RPMI8226 (cell line): ENCODE data around the gene DSPP.
"Not testable (repeated sequence)": the region's sequence is repeated elsewhere in the genome, so short reads cannot be mapped to it uniquely, and the experiment has no call there.

ENCODE experiments used
- DNase-seq: peaks from one replicate; pipeline ENCODE4 v3.0.0-alpha.2; 2015

DSPP gene

GRCh38 chr4:87608229-87608628, at the start of gene DSPP:
TSS of gene DSPP (plus strand) at chr4:87608529. CDS start at chr4:87610909, 2,380 bp downstream.
- DNase-seq = no peak

- peak; percentile 29 for DNase-seq
These were observed 49.1 kb upstream of the DSPP start for GRCh38 chr4:87559090-87559837.

GRCh38 chr4:87560802-87561201, 47.5 kb upstream of the DSPP start:
- no peak for DNase-seq

- no peak for DNase-seq
These were observed 42.6 kb upstream of the DSPP start for GRCh38 chr4:87565746-87566145.

DNA sequence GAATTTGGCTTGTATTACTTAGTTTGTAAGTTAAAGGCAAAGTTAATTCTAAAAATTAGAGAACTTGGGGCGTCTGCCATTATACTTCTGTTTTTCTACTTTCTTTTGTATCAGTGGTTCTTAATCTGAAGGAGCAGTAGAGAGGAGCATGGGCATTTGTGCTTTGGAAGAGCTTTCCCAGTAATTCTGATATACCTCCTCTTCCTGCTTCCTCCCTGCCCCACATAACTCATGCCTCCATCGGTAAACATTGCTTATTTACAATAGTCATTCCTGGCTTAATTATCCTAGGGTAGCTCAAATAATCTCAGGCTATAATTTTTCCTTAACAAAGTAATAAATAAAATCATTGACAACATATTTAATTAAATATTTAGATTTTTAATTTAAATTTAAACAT, 42.1 kb upstream of the DSPP start:
- DNase-seq = no peak

GRCh38 chr4:87567191-87567590, 41.1 kb upstream of the DSPP start:
- DNase-seq = no peak

- no peak for DNase-seq
These were observed 38.0 kb upstream of the DSPP start for GRCh38 chr4:87570290-87570805.

- not testable (repeated sequence) for DNase-seq
These were observed 34.0 kb upstream of the DSPP start for GRCh38 chr4:87574376-87574775.

DNA sequence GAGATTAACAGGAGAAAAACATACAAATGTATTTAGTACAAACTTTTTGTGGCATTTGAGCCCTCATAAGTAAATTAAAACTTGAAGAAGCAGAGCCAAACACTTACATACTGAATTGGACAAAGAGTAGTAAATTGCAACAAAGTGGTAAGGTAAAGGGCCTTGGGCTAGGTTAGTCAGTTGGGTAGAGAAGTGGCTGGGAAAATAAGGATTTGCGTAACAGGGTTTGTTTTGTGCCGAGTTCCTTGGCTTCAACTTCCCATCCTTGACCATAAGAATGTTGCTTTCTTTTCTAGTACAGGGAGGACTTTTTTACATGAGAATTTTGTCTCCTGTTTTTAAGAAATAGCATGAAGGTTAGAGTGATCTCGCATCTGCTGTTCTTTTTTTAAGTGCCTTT, 33.3 kb upstream of the DSPP start:
- DNase-seq = no peak

- no peak for DNase-seq
These were observed 32.9 kb upstream of the DSPP start for GRCh38 chr4:87575408-87575807.

- no peak for DNase-seq
These were observed 32.3 kb upstream of the DSPP start for GRCh38 chr4:87575983-87576382.

DNA sequence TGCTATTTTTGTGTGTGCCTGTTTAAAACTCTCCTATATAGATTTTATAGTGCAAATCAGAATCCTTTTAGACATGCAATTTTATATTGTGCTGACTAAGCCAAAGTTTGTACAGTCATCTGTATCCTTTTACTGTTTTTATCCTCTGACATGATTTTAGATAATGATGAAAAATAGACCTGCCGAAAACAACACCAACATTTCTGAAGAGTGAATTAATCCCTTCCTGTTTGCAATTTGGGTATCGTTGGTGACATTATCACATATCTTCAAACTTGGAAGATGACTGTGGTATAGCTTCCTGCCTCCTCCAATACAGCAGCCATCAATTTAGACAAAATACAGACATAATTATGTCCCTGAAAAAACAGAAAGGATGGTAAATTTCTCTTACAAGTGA, 28.9 kb upstream of the DSPP start:
- no peak for DNase-seq

DNA sequence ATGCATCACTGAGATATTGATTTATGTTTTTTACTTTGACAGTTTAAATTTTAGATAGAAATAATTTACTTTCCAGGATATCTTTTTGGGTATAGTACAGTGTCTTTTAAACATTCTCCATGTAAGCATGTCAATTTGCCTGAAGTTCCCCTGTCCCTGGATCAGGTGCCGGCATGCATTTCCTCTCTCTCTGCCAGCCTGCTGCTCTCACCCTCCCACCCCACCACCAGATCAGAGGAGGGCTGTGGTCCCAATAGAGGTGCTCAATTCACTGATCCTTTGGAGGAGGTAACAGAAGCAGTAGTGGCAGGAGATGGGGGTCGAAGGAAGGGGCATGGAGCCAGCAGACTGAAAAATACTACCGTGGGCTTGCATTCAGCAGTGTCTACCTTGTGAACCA, 28.3 kb upstream of the DSPP start:
- DNase-seq = no peak

DNA sequence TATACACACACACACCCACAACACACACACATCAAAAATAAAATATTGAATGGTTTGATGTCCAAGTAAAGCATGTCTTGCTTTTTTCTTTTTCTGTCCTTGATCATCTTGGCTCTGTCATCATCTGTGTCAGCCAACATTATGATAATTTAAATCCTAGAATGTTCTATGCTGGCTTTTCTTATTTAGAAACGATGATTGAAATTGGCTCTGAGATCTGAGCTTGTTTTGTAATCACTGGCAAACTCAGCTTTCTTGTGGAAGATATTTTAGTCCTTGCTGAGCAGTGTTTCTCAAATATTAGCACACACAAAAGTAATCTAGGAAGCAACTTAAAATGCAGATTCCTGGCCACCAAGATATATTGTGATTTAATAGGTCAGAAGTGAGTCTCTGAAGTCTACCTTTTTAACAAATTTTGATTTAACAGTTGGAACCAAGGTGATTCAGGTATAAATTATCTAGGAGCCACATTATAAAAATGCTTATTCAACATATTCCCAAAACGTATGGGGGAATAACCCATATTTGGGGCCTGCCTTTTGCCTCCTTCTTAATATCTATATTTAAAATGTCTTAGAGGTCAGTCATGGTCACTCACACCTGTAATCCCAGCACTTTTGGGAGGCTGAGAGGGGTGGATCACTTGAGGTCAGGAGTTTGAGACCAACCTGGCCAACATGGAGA, 24.0 kb upstream of the DSPP start:
- no peak for DNase-seq

DNA sequence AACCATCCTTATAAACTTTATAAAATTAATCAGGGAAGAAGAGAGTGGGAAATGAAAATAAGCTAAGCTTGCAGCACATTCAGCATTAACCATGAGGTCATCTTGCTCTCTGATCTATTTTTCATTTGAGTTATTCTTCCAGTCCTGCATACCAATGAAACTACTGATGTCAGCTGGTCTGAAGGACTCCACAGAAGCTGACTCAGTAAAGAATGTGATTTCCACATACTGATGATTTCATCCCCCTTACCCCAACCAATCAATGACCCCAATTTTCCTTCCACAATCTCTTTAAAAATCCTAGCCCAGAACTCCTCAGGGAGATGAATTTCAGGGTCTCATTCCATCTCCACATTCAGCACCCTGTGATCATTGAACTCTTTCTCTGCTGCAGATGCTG, 18.8 kb upstream of the DSPP start:
- no peak for DNase-seq

GRCh38 chr4:87592124-87592523, 16.2 kb upstream of the DSPP start:
- DNase-seq = no peak

DNA sequence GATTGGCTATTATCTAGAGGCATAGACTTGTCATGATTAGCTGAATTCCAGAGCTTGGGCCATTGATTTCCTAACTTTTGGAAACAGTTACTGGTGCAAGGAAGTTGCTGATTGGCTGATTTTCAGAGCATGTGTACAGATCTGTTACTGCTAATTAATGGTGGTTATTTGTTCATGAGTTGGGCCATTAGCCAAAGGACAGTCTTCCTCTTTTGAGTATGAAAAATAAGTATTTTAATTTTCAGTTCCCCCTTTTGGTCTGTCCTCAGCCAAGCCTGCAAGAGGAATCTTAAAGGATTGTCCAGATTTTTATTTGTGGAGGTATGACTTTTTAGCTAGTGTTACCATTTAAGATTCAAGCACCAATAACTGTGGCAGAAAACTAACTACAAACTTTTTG, 7.0 kb upstream of the DSPP start:
- DNase-seq = no peak

DNA sequence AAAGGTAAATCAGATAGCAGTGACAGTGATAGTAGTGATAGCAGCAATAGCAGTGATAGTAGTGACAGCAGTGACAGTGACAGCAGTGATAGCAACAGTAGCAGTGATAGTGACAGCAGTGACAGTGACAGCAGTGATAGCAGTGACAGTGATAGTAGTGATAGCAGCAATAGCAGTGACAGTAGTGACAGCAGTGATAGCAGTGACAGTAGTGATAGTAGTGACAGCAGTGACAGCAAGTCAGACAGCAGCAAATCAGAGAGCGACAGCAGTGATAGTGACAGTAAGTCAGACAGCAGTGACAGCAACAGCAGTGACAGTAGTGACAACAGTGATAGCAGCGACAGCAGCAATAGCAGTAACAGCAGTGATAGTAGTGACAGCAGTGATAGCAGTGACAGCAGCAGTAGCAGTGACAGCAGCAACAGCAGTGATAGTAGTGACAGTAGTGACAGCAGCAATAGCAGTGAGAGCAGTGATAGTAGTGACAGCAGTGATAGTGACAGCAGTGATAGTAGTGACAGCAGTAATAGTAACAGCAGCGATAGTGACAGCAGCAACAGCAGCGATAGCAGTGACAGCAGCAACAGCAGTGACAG, 6.1 kb downstream of the DSPP start:
- DNase-seq = no peak

DNA sequence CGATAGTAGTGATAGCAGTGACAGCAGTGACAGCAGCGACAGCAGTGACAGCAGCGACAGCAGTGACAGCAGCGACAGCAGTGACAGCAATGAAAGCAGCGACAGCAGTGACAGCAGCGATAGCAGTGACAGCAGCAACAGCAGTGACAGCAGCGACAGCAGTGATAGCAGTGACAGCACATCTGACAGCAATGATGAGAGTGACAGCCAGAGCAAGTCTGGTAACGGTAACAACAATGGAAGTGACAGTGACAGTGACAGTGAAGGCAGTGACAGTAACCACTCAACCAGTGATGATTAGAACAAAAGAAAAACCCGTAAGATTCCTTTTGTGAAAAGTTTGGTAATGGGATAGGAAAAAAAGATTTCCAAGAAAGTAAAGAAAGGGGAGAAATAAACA, 7.9 kb downstream of the DSPP start:
- no peak for DNase-seq

GRCh38 chr4:87620086-87620485, 11.8 kb downstream of the DSPP start:
- no peak for DNase-seq

DNA sequence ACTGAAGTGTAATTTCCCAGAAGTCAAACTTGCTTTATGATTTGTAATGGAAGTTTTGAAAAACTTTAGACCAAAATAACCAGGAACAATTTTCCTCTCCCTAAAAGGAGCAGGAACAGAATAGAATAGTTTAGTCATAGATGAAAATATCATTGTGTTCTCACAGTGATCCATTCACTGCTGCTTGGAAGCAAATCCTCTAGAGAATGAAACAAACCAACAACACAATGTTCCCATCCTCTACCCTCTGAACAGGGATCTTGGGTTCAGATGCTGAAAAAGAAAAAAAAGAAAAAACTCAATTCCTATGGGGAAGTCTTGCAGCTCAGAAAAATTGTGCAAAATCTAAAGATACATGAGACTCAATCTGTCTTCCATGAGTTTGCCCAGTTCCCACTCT, 12.2 kb downstream of the DSPP start:
- DNase-seq = no peak

DNA sequence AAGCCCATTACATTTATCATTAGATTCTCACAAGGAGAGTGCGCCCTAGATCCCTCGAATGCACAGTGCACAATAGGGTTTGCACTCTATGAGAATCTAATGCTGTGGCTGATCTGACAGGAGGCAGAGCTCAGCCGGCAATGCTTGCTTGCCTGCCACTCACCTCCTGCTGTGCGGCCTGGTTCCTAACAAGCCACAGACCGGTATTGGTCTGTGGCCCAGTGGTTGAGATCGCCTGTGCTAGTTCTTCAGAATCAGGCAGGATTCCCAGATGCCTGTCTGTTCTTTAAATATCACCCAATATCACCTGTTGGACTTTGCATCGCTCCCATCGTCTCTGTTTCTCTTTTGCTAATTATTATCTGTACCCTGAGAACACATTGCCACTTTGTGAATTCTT, 14.0 kb downstream of the DSPP start:
- DNase-seq = no peak

DNA sequence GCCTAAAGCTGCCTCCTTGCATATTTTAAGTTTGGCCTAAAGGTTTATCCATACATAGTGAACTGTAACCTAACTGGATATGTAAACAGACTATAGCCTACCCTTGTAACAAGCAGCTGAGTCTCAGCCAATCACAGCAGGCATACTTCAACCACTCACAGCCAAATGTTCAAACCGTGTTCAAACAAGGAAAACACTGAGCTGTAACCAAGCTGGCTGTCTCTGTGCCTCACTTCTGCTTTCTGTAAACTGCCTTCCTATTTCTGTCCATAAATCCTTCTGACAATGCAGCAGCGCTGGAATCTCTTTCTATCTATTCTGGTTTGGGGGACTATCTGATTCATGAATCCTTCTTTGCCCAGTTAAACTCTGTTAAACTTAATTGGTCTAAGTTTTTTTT, 16.4 kb downstream of the DSPP start:
- no peak for DNase-seq

GRCh38 chr4:87631668-87632067, 23.3 kb downstream of the DSPP start:
- DNase-seq = no peak
